ENCODE measurements around the gene MTERF4. TPM values are rescaled to one million over a fixed set of nuclear protein-coding genes. Genes with fewer than 3 reads are reported as not detected.

MTERF4 gene
- total RNA-seq, 1 donor from 2014 or later: 53.7 TPM

GRCh38 chr2:241142063-241142462 lies 40.0 kb upstream of the MTERF4 start:
- Mint-ChIP-seq H3K36me3 (peaks cover 4% of the 10 kb centered on the region), H3K4me1 (no peaks in the 10 kb centered on the region), H3K27ac (no peak overlapping the region), H3K4me3 (no peak overlapping the region), H3K27me3 (ENCODE audit: low read depth) (no peaks in the 10 kb centered on the region), H3K9me3 (no peaks in the 10 kb centered on the region)
- DNase-seq (ENCODE audit: low spot score in 2 of 2, unreplicated experiment in 2 of 2): no peak
- TF ChIP-seq, protein P1, sequence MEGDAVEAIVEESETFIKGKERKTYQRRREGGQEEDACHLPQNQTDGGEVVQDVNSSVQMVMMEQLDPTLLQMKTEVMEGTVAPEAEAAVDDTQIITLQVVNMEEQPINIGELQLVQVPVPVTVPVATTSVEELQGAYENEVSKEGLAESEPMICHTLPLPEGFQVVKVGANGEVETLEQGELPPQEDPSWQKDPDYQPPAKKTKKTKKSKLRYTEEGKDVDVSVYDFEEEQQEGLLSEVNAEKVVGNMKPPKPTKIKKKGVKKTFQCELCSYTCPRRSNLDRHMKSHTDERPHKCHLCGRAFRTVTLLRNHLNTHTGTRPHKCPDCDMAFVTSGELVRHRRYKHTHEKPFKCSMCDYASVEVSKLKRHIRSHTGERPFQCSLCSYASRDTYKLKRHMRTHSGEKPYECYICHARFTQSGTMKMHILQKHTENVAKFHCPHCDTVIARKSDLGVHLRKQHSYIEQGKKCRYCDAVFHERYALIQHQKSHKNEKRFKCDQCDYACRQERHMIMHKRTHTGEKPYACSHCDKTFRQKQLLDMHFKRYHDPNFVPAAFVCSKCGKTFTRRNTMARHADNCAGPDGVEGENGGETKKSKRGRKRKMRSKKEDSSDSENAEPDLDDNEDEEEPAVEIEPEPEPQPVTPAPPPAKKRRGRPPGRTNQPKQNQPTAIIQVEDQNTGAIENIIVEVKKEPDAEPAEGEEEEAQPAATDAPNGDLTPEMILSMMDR (IDR thresholded peaks at IDR 0.05; ENCODE audit: unreplicated experiment): no peak

- Mint-ChIP-seq H3K27ac (no peak overlapping the region), H3K4me1 (no peaks in the 10 kb centered on the region), H3K9me3 (no peaks in the 10 kb centered on the region), H3K36me3 (peaks cover 4% of the 10 kb centered on the region), H3K4me3 (no peak overlapping the region), H3K27me3 (ENCODE audit: low read depth) (no peaks in the 10 kb centered on the region)
- TF ChIP-seq, protein P1 (IDR thresholded peaks at IDR 0.05; ENCODE audit: unreplicated experiment): no peak
- no peak for DNase-seq (ENCODE audit: low spot score in 2 of 2, unreplicated experiment in 2 of 2)
Observed at GRCh38 chr2:241141214-241141770, 39.2 kb upstream of the MTERF4 start.

DNA sequence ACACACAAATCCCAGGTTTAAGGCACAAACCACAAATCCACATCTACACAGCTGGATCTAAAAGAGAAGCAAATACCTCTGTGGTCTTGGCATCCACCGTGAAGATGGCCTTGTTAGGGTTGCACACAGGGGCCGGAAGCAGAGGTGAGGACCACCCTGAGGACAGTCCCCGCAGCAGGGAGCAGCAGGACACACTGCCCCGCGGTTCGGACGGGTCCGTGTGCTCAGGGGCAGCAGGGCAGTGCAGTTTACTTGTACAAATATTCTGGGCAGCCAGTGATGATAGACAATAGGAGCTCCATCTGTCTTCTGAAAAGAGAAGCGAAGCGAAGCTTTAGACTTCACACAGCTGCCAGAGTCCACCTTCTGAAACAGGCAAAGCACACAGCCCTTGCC lies 38.4 kb upstream of the MTERF4 start:
- Mint-ChIP-seq H3K27ac (no peak overlapping the region), H3K27me3 (ENCODE audit: low read depth) (no peaks in the 10 kb centered on the region), H3K4me3 (no peak overlapping the region), H3K4me1 (no peaks in the 10 kb centered on the region), H3K9me3 (no peaks in the 10 kb centered on the region), H3K36me3 (peaks cover 4% of the 10 kb centered on the region)
- TF ChIP-seq, protein P1 (IDR thresholded peaks at IDR 0.05; ENCODE audit: unreplicated experiment): no peak
- DNase-seq (ENCODE audit: low spot score in 2 of 2, unreplicated experiment in 2 of 2): no peak

DNA sequence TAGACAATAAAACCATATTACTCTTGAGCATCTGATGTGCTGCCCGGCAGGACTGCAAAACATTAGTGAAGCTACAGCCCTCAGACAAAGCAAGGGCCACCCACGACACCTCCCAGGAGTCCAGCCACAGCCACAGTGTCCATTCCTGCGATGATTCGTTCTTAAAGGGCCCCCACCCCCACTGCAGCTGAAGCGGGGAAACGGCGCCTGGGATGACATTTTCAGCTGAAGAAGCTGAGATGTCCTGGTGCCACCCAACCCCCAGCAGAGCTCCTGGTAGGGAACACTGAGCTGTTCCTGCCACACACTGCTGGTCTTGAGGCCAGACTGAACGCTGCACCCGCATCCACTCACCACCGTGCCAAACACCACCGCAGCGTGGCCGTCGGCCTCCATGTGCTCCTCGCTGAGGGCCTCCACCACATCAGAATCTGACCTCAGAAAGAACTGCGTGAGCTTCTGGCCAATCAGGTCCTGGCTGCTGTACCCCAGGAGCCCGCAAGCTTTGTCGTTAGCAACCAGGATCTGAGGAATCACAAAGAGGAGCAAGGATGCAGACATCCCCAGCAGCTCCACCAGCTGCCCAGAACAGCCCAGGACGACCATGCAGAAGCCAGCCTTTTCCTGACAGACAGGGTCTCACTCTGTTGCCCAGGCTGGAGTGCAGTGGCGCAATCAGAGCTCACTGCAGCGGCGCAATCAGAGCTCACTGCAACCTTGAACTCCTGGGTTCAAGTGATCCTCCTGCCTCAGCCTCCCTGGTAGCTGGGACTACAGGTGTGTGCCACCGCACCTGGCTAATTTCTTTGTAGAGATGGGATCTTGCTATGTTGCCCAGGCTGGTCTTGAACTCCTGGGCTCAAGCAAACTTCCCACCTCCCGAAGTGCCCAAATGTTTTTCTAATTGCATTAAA lies 37.7 kb upstream of the MTERF4 start:
- no peak overlapping the region for H3K4me3 Mint-ChIP-seq

GRCh38 chr2:241138471-241138870 lies 36.4 kb upstream of the MTERF4 start:
- Mint-ChIP-seq H3K9me3 (no peaks in the 10 kb centered on the region), H3K4me1 (no peaks in the 10 kb centered on the region), H3K4me3 (no peak overlapping the region), H3K27ac (no peak overlapping the region), H3K27me3 (ENCODE audit: low read depth) (no peaks in the 10 kb centered on the region), H3K36me3 (peaks cover 4% of the 10 kb centered on the region)
- TF ChIP-seq, protein P1 (IDR thresholded peaks at IDR 0.05; ENCODE audit: unreplicated experiment): no peak
- no peak for DNase-seq (ENCODE audit: low spot score in 2 of 2, unreplicated experiment in 2 of 2)

More for the DNA sequence above, 37.7 kb upstream of the MTERF4 start:
- no peaks in the 10 kb centered on the region for H3K27me3 Mint-ChIP-seq (ENCODE audit: low read depth)
- no peak for DNase-seq (ENCODE audit: low spot score in 2 of 2, unreplicated experiment in 2 of 2)
- H3K36me3 Mint-ChIP-seq: peaks cover 4% of the 10 kb centered on the region
- no peaks in the 10 kb centered on the region for H3K4me1 Mint-ChIP-seq
- H3K9me3 Mint-ChIP-seq: no peaks in the 10 kb centered on the region
- TF ChIP-seq, protein P1 (IDR thresholded peaks at IDR 0.05; ENCODE audit: unreplicated experiment): no peak
- H3K27ac Mint-ChIP-seq: no peak overlapping the region

Data from mesothelial cell of epicardium (in vitro differentiated cells).